Endothelial cell of umbilical vein (primary cell): ENCODE results near the gene UNC5C. TPM values are rescaled to one million over a fixed set of nuclear protein-coding genes. Genes with fewer than 3 reads are reported as not detected.

ENCODE experiments used
- BruUV-seq: library from RNA; stranded (reverse); fragments of 400-500 nt; replicated peaks from 2 replicates; lab custom pipeline; 2021; lab: Mats Ljungman, UMichigan
- CTCF ChIA-PET: fragments of 300-600, 350-600 bp; sonication (Branson Sonifier 250); formaldehyde crosslinking; loops from one replicate; lab custom pipeline; 2021; ENCODE audit warnings: antibody characterized with exemption, inconsistent platforms; lab: Charles Lee
- POLR2A ChIA-PET: fragments of 300-600, 350-600 bp; sonication (Branson Sonifier 250); formaldehyde crosslinking; loops from one replicate; lab custom pipeline; 2021; ENCODE audit warnings: antibody characterized with exemption, inconsistent platforms; lab: Charles Lee
- DNase-seq: peaks from one replicate; pipeline ENCODE4 v3.0.0-alpha.2; 2011; ENCODE audit warnings: low read depth, low spot score
- FAIRE-seq: peaks from 2 replicates; lab custom pipeline; 2011; peaks lifted over from hg19 to GRCh38; lab: Jason Lieb, UNC
- H2AFZ ChIP-seq: 2 replicates; pipeline ENCODE4 v1.6.0; 2012; ENCODE audit warnings: low read depth, low read length, control low read depth, inconsistent platforms
- H3K27ac ChIP-seq: 2 replicates; pipeline ENCODE4 v1.5.1; 2011; ENCODE audit warnings: low read depth, mild to moderate bottlenecking, control low read depth, low read length, moderate library complexity; ENCODE audit not compliant: insufficient read depth
- H3K27me3 ChIP-seq, 2 experiments: 2 replicates each; pipeline versions ENCODE4 v1.6.0 to v1.6.1; 2011; ENCODE audit warnings: low read length in 2 of 2, mixed read lengths in 1 of 2; ENCODE audit not compliant: control insufficient read depth in 2 of 2, insufficient read depth in 2 of 2
- H3K36me3 ChIP-seq, 2 experiments: 2 replicates in 1 of 2; 3 replicates in 1 of 2; pipeline ENCODE4 v1.5.1; 2011; ENCODE audit warnings: low read length in 2 of 2, mild to moderate bottlenecking in 1 of 2, moderate library complexity in 1 of 2; ENCODE audit not compliant: control insufficient read depth in 2 of 2, insufficient read depth in 2 of 2; ENCODE audit errors: extremely low read depth in 1 of 2
- H3K4me1 ChIP-seq: 3 replicates; pipeline ENCODE4 v1.5.1; 2011; ENCODE audit warnings: mild to moderate bottlenecking, low read length; ENCODE audit not compliant: control insufficient read depth, insufficient read depth; ENCODE audit errors: extremely low read depth
- H3K4me2 ChIP-seq: 2 replicates; pipeline ENCODE4 v1.6.1; 2011; ENCODE audit warnings: low read length, control low read depth, mixed read lengths; ENCODE audit not compliant: insufficient read depth
- H3K4me3 ChIP-seq, 3 experiments: fragments of 200-600 bp in 1 of 3; sonication (generic), shearing (Covaris generic) in 1 of 3; replicated peaks in 1 of 3; 2 replicates each; pipeline ENCODE4 v1.5.1; 2011 to 2016; ENCODE audit warnings: control low read depth in 3 of 3, low read length in 3 of 3, mild to moderate bottlenecking in 2 of 3, inconsistent platforms in 1 of 3, low read depth in 1 of 3, moderate library complexity in 1 of 3; ENCODE audit not compliant: insufficient read depth in 1 of 3
- H3K79me2 ChIP-seq: 2 replicates; pipeline ENCODE4 v1.6.0; 2012; ENCODE audit warnings: low read length, inconsistent platforms; ENCODE audit not compliant: control insufficient read depth, insufficient read depth
- H3K9ac ChIP-seq: replicated peaks from 2 replicates; pipeline ENCODE3; 2011; ENCODE audit warnings: low read length, control low read depth; ENCODE audit not compliant: insufficient read depth; ENCODE audit errors: extremely low read depth
- H3K9me1 ChIP-seq: replicated peaks from 3 replicates; pipeline ENCODE4 v1.6.0; 2011; ENCODE audit warnings: mild to moderate bottlenecking, low read length; ENCODE audit not compliant: control insufficient read depth, insufficient read depth; ENCODE audit errors: extremely low read depth
- H3K9me3 ChIP-seq: replicated peaks from 2 replicates; pipeline ENCODE4 v1.5.1; 2012; ENCODE audit warnings: low read length, inconsistent platforms; ENCODE audit not compliant: control insufficient read depth, insufficient read depth
- H4K20me1 ChIP-seq: replicated peaks from 2 replicates; pipeline ENCODE3; 2011; ENCODE audit warnings: mild to moderate bottlenecking, low read length; ENCODE audit not compliant: control insufficient read depth, insufficient read depth; ENCODE audit errors: extremely low read depth
- EZH2 ChIP-seq: IDR thresholded peaks from 2 replicates; pipeline ENCODE4 v1.6.1; 2012; ENCODE audit warnings: borderline replicate concordance, low read depth, mild to moderate bottlenecking, moderate library complexity, low read length, inconsistent platforms; ENCODE audit not compliant: severe bottlenecking
- FOS ChIP-seq: IDR thresholded peaks from 2 replicates; pipeline ENCODE4 v1.6.1; 2011; ENCODE audit warnings: mild to moderate bottlenecking, low read length, moderate library complexity, borderline replicate concordance; ENCODE audit not compliant: insufficient read depth
- GATA2 ChIP-seq: IDR thresholded peaks from 2 replicates; pipeline ENCODE4 v1.7.0; 2011; ENCODE audit warnings: low read depth, mild to moderate bottlenecking, moderate library complexity, mixed read lengths, low read length; ENCODE audit not compliant: insufficient read length, insufficient read depth
- JUN ChIP-seq: IDR thresholded peaks from 2 replicates; pipeline ENCODE4 v1.6.1; 2011; ENCODE audit warnings: borderline replicate concordance, low read depth; ENCODE audit not compliant: insufficient read length, insufficient read depth
- MYC ChIP-seq: IDR thresholded peaks from one replicate; pipeline ENCODE4 v1.6.1; 2011; ENCODE audit warnings: mild to moderate bottlenecking, low read depth, low read length
- POLR2A ChIP-seq: IDR thresholded peaks from 2 replicates; pipeline ENCODE4 v1.6.1; 2012; ENCODE audit warnings: low read depth, mild to moderate bottlenecking, control low read depth, low read length
- POLR2AphosphoS5 ChIP-seq: IDR thresholded peaks from 2 replicates; pipeline ENCODE4 v1.6.1; 2012; ENCODE audit warnings: low read depth, mild to moderate bottlenecking, control low read depth, low read length, moderate library complexity; ENCODE audit not compliant: insufficient read depth
- dilution Hi-C: fragments of 300-500 bp; cut with MboI; formaldehyde crosslinking; loops from one replicate; pipeline ENCODE4 v1.15.0; 2019; ENCODE audit warnings: low sequenced_read_pairs; ENCODE audit not compliant: extremely low pct_ligation_motif_present
- intact Hi-C: fragments of 100-400 bp; cut with micrococcal nuclease; formaldehyde crosslinking; loops from one replicate; pipeline ENCODE4 v1.10.0; 2022
- polyA plus RNA-seq, 4 experiments: library from polyadenylated mRNA; depleted of rRNA in 3 of 4; stranded (reverse) in 3 of 4; unstranded in 1 of 4; fragments of >200 nt; gene quantifications; 2 replicates each; pipeline versions ENCODE4 v1.2.1 to v1.2.3, GENCODE V29; 2011 to 2012; ENCODE audit warnings: missing spikeins in 1 of 4
- total RNA-seq: library from RNA; stranded (reverse); gene quantifications from 2 replicates; pipeline ENCODE4 v1.2.3, GENCODE V29; 2021
- TF ChIP-seq, protein P1 (sequence below), 2 donors: IDR thresholded peaks; 1 replicate in 1 of 2; 2 replicates in 1 of 2; pipeline ENCODE4 v1.5.1; 2011; ENCODE audit warnings: low read length in 2 of 2, mild to moderate bottlenecking in 2 of 2, moderate library complexity in 2 of 2, control low read depth in 1 of 2, inconsistent platforms in 1 of 2, low read depth in 1 of 2; ENCODE audit not compliant: insufficient read depth in 1 of 2; ENCODE audit errors: extremely low read depth in 1 of 2
- TF ChIP-seq, protein P2 (sequence below): IDR thresholded peaks from 2 replicates; pipeline ENCODE4 v1.6.1; 2011; ENCODE audit not compliant: insufficient read depth, insufficient read length

The UNC5C gene
- total and polyA plus RNA-seq, 2 donors (not counting 3 experiments of a cell fraction or from before 2014, with no cell fraction given) = 0.44 to 0.53 TPM

DNA sequence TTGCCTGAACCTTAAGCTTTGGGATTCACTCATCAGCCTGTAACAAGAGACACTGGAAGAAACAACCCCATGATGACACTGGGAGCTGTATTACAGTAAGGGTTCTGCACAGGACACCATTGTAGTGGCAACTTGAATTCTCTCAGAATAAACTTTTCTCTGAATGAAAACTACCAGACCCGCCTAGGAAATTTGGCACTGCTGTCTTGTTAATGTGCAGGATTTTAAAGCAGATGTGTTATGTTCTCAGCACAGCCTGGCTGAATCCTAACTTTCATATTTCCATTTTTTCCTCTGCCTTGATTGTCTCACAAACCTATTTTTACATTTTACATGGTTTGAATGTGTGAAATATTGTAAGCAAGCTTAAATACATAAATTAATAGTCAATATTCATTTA is 253.6 kb downstream of the UNC5C start:
- H3K9me3 ChIP-seq = no peaks in the 10 kb centered on the region
- no peak overlapping the region for H3K4me3 ChIP-seq
- TF ChIP-seq JUN (no peak), FOS (no peak), POLR2A (no peak), GATA2 (no peak), MYC (no peak), POLR2AphosphoS5 (no peak), EZH2 (no peak)
- TF ChIP-seq, protein P1, sequence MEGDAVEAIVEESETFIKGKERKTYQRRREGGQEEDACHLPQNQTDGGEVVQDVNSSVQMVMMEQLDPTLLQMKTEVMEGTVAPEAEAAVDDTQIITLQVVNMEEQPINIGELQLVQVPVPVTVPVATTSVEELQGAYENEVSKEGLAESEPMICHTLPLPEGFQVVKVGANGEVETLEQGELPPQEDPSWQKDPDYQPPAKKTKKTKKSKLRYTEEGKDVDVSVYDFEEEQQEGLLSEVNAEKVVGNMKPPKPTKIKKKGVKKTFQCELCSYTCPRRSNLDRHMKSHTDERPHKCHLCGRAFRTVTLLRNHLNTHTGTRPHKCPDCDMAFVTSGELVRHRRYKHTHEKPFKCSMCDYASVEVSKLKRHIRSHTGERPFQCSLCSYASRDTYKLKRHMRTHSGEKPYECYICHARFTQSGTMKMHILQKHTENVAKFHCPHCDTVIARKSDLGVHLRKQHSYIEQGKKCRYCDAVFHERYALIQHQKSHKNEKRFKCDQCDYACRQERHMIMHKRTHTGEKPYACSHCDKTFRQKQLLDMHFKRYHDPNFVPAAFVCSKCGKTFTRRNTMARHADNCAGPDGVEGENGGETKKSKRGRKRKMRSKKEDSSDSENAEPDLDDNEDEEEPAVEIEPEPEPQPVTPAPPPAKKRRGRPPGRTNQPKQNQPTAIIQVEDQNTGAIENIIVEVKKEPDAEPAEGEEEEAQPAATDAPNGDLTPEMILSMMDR (IDR thresholded peaks at IDR 0.05; ENCODE audit: extremely low read depth in 1 of 2, insufficient read depth in 1 of 2, low read depth in 1 of 2, low read length in 2 of 2) = no peak
- TF ChIP-seq, protein P2, sequence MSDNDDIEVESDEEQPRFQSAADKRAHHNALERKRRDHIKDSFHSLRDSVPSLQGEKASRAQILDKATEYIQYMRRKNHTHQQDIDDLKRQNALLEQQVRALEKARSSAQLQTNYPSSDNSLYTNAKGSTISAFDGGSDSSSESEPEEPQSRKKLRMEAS = no peak
- no peaks in the 10 kb centered on the region for H3K27me3 ChIP-seq
- intact Hi-C loops (no loop called here), dilution Hi-C loops (no loop called here)
- DNase-seq = no peak
- H3K4me1 ChIP-seq = peaks cover 19% of the 10 kb centered on the region
- CTCF ChIA-PET = interaction anchor here (1.6 kb wide), 1 partner anchor 28 kb away, joined by 3 read pairs; no protein-coding TSS in a partner anchor
- no peak overlapping the region for H3K27ac ChIP-seq
- no peak for FAIRE-seq
- H2AFZ ChIP-seq = no peak overlapping the region
- POLR2A ChIA-PET = no interaction called here
- H4K20me1 ChIP-seq = no peaks in the 10 kb centered on the region
- no peaks in the 10 kb centered on the region for H3K36me3 ChIP-seq
- H3K9me1 ChIP-seq = no peaks in the 10 kb centered on the region
- no peaks in the 10 kb centered on the region for H3K79me2 ChIP-seq
- no peak overlapping the region for H3K9ac ChIP-seq
- BruUV-seq = no TSS peak
- no peak overlapping the region for H3K4me2 ChIP-seq
